22Rv1 (cell line): ENCODE results near the gene SYNE4.
"Not testable (repeated sequence)": the region's sequence is repeated elsewhere in the genome, so short reads cannot be mapped to it uniquely, and the experiment has no call there.

Experiments
- H3K27ac ChIP-seq: fragments of 450-650 bp; 2 replicates; pipeline ENCODE4 v1.5.1; 2017
- ZFX ChIP-seq: fragments of 450-650 bp; IDR thresholded peaks from 2 replicates; pipeline ENCODE4 v1.6.1; 2017; ENCODE audit warnings: antibody characterized with exemption, borderline replicate concordance
- TF ChIP-seq, protein P1 (sequence below): fragments of 450-650 bp; IDR thresholded peaks from 2 replicates; pipeline ENCODE4 v1.5.1; 2017; ENCODE audit warnings: mild to moderate bottlenecking

Gene SYNE4

DNA sequence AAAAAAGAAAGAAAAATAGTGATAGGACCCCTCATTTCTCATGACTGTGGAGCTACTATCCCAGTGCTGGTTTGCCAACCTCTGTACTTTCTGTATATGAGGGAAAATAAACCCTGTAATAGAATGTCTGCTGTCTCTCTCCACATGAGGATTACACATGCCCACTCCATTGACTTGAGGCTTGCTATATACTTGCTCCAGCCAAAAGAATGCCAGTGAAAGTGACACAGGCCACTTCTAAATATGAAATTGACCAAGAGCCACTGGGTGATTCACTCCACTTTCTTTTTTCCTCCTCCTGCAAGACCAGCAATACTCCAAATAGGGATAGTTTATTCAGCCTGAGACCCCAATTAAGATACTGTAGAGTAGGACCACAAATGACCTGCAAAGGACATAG, 39.2 kb upstream of the SYNE4 start:
- TF ChIP-seq, protein P1, sequence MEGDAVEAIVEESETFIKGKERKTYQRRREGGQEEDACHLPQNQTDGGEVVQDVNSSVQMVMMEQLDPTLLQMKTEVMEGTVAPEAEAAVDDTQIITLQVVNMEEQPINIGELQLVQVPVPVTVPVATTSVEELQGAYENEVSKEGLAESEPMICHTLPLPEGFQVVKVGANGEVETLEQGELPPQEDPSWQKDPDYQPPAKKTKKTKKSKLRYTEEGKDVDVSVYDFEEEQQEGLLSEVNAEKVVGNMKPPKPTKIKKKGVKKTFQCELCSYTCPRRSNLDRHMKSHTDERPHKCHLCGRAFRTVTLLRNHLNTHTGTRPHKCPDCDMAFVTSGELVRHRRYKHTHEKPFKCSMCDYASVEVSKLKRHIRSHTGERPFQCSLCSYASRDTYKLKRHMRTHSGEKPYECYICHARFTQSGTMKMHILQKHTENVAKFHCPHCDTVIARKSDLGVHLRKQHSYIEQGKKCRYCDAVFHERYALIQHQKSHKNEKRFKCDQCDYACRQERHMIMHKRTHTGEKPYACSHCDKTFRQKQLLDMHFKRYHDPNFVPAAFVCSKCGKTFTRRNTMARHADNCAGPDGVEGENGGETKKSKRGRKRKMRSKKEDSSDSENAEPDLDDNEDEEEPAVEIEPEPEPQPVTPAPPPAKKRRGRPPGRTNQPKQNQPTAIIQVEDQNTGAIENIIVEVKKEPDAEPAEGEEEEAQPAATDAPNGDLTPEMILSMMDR = no peak
- no peak for TF ChIP-seq ZFX
- H3K27ac ChIP-seq = no peak overlapping the region

DNA sequence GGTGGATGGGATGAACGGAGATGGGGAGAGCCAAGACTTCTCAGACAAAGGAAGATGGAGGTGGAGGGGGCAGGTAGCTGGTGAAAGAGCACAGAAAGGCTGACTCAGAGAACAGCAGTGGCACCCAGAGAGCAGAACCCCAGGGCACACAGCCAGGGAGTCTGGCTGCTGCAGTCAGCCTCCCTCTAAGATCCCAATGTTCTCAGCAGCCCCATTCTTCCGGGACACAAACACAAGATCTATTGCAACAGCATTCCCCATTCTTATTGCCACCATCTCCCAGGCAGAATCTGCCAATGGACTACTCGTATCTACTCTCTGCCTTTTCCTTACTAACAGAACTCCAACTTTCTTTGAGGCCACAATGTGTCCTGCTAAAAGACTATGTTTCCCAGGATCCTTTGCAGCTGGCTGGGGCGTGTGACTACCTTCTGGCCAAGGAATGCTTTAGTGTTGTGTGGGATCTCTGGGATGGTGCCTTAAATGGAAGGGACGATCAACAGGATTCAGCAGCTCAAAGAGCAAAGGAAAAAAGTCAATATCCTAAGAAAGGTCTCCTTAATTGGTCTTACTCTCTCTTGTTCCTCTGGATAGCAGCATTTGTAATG, 37.9 kb upstream of the SYNE4 start:
- no peak overlapping the region for H3K27ac ChIP-seq
- TF ChIP-seq, protein P1 = no peak
- TF ChIP-seq ZFX = no peak

DNA sequence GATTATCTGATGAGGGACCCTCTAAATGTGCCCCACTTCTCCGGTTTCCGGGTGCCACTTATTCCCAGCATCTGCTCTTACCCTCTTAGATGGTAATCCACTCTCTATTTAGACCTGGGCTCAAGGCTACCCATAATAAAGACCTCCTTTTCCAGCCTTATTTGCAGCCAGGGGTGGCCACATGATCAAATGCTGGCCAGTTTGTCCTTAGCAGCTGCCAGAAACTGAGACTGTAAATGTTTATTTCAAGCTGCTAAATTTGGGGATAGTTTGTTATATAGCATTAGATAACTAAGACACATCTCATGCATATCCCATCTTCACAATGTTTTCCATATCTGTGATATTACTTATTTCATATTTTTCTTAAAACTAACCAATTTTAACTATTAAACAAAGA, 35.3 kb upstream of the SYNE4 start:
- H3K27ac ChIP-seq = no peak overlapping the region
- TF ChIP-seq, protein P1 = no peak
- no peak for TF ChIP-seq ZFX

DNA sequence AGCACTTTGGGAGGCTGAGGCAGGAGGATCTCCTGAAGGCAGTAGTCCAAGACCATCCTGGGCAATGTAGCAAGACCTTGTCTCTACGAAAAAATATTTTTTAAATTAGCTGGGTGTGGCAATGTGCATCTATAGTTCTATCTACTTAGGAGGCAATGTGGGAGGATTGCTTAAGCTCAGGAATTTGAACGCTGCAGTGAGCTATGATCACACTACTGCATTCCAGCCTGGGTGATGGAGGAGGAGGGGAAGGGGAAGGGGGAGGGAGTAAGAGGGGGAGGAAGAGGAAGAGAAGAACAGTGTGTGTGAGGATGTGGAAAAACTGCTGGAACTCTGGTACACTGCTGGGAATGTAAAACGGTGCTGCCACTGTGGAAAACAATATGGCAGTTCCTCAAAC, 33.2 kb upstream of the SYNE4 start:
- TF ChIP-seq, protein P1 = no peak
- TF ChIP-seq ZFX = no peak
- H3K27ac ChIP-seq = no peak overlapping the region

DNA sequence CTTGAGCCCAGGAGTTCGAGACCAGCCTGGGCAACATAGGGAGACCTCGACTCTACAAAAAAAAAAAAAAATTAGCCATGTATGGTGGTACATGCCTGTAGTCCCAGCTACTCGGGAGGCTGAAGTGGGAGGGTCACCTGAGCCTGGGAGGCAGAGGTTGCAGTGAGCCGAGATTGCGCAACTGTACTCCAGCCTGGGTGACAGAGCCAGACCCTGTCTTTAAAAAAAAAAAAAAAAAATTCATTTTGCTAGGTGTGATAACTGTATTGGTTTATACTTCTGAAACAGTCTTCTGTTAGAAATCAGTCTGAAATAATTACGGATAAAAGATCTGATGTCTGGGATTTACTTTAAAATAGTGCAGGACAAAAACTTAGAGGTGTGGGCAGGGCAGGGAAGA, 32.5 kb upstream of the SYNE4 start:
- H3K27ac ChIP-seq = not testable (repeated sequence)

DNA sequence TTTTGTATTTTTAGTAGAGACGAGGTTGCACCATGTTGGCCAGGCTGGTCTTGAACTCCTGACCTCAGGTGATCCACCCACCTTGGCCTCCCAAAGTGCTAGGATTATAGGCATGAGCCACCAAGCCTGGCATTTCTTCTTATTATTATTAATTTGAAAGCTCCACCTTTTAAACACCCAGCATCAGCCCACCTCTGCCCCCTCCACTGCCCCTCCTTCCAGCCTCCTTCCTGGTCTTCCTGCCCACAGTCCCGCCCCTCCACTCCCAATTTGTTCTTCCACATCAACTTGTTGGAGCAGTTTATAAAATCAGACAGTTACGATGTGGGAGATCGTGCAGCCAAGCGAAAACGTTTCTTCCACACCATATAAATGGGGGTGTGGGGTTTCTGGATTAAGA, 31.9 kb upstream of the SYNE4 start:
- TF ChIP-seq ZFX = no peak
- TF ChIP-seq, protein P1 = no peak
- no peak overlapping the region for H3K27ac ChIP-seq

DNA sequence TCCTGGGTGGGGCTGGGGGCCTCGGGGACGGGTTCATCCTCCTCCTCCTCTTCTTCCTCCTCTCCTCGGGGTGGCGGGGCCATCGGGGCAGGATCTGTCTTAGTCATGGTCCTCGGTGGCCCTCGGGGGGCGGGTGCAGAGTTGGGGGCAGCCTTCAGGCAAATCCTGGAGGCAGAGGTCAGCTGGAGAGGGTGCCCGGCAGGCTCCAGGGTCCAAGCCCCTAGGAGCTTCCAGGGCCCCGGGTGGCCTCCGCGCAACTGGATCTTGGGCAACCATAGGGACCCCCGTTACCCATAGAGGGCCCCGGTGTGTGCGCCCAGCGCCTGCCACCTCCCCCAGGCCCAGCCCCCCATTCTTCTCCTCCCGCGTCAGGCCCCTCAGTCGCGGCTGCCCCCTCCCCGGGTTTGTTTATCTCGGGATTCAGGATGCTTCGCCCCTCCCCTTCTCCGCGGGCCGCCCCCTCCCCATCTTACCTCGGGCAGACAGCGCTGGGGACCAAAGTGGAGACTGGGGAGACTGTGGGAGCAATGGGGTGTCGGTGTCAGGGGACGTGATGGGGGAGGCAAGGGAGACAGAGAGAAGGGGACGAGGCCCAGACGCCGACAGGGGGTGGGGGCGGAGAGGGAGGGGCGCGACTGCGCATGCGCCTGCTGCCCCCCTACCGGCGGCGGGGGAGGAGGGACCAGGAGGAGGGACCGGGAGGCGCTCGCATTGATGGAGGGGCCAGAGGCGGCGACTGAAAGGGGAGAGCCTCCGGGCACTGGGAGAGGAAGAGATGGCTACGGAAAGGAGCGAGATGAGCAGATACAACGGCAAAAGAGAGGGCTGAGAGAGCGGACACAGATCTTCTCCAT, 23.9 kb upstream of the SYNE4 start, which contains the start of gene CLIP3:
CLIP3 (minus strand) TSS at position 623 of the 854 bp plus-strand sequence; CDS start at position 107, 516 bp downstream.
- H3K27ac ChIP-seq = no peak within 1 kb of the TSS
- TF ChIP-seq, protein P1 = no peak
- TF ChIP-seq ZFX = no peak
